Fibroblast of the aortic adventitia (primary cell): ENCODE data around the gene ARSK. TPM values are rescaled to one million over a fixed set of nuclear protein-coding genes. Genes with fewer than 3 reads are reported as not detected.

ENCODE experiments used
- DNase-seq: peaks from one replicate; pipeline ENCODE4 v3.0.0-alpha.2; 2010; ENCODE audit warnings: low read depth
- H3K4me3 ChIP-seq: 2 replicates; pipeline ENCODE4 v1.5.1; 2011; ENCODE audit warnings: low read depth, mild to moderate bottlenecking, control low read depth, low read length, moderate library complexity
- total RNA-seq: library from RNA; depleted of rRNA; stranded (reverse); fragments of >200 nt; gene quantifications from 2 replicates; pipeline ENCODE4 v1.2.3, GENCODE V29; 2012; ENCODE audit warnings: low replicate concordance
- TF ChIP-seq, protein P1 (sequence below): IDR thresholded peaks from 2 replicates; pipeline ENCODE4 v1.5.1; 2011; ENCODE audit warnings: mild to moderate bottlenecking, low read length, control low read depth, inconsistent platforms; ENCODE audit not compliant: insufficient read depth

Gene ARSK
- total RNA-seq, 1 donor = 19.0 TPM

DNA sequence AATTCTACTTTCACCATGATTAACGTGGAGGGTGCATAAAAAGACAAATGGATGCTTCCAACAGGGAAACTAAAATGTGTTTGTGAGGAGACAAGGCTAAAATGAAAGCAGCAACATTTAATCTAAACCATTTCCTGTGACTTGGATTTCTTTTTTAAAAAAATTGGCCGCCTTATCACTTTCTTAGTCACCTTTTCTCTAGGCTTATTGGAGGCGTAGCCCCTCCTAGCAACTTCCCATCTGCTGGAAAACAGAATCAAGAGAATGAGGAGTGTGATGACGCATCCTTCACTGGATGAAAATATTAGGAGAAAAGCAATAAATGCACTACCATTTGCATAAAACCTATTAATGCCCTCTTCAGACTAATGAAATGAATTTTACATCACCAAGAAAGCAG, 64.2 kb downstream of the ARSK start:
- no peak overlapping the region for H3K4me3 ChIP-seq
- TF ChIP-seq, protein P1, sequence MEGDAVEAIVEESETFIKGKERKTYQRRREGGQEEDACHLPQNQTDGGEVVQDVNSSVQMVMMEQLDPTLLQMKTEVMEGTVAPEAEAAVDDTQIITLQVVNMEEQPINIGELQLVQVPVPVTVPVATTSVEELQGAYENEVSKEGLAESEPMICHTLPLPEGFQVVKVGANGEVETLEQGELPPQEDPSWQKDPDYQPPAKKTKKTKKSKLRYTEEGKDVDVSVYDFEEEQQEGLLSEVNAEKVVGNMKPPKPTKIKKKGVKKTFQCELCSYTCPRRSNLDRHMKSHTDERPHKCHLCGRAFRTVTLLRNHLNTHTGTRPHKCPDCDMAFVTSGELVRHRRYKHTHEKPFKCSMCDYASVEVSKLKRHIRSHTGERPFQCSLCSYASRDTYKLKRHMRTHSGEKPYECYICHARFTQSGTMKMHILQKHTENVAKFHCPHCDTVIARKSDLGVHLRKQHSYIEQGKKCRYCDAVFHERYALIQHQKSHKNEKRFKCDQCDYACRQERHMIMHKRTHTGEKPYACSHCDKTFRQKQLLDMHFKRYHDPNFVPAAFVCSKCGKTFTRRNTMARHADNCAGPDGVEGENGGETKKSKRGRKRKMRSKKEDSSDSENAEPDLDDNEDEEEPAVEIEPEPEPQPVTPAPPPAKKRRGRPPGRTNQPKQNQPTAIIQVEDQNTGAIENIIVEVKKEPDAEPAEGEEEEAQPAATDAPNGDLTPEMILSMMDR = no peak
- DNase-seq = peak; percentile 72

DNA sequence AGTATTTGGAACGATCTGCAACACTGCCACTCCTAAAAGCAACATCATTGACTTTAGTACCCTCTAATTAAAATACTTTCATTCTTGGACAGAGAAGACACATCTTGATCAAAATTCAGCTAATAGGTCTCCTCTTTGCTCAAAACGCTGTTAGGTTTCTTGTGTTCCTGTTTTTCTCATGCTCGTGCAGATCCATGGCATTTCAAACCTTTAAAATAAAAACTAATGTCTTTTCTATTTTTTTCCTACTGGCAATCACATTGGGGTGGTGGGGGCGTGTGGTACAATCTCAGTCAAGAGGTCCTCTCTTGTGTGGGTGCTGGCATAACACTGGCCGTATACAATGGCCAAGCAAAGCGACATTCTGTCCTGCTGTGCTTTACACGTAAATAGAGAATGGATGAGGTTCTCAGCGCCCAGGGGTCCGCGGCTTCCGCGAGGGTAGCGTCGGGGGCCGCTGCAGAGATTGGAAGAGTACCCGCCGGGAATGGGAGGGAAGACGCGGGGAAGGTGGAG, 64.7 kb downstream of the ARSK start:
- no peak for DNase-seq
- peak overlapping the region; percentile 59 for H3K4me3 ChIP-seq
- TF ChIP-seq, protein P1 = no peak

DNA sequence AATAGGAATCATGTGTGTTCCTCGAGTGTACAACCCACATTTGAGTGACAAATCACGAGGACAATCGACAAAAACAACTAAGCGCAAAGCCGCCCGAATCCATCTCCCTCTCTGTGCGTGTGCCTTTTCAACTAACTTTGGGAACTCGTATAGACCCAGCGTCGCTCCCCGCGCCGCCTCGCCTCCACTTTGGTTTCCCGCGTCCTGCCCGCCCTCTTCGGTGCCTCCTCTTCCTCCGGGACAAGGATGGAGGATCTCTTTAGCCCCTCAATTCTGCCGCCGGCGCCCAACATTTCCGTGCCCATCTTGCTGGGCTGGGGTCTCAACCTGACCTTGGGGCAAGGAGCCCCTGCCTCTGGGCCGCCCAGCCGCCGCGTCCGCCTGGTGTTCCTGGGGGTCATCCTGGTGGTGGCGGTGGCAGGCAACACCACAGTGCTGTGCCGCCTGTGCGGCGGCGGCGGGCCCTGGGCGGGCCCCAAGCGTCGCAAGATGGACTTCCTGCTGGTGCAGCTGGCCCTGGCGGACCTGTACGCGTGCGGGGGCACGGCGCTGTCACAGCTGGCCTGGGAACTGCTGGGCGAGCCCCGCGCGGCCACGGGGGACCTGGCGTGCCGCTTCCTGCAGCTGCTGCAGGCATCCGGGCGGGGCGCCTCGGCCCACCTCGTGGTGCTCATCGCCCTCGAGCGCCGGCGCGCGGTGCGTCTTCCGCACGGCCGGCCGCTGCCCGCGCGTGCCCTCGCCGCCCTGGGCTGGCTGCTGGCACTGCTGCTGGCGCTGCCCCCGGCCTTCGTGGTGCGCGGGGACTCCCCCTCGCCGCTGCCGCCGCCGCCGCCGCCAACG, 65.3 kb downstream of the ARSK start, which contains the start of gene GPR150:
TSS of gene GPR150 (plus strand) at position 58 of the 840 bp plus-strand sequence. CDS start at position 247, 189 bp downstream.
- DNase-seq = no peak
- TF ChIP-seq, protein P1 = no peak
- peak within 1 kb of the TSS; percentile 59 for H3K4me3 ChIP-seq

DNA sequence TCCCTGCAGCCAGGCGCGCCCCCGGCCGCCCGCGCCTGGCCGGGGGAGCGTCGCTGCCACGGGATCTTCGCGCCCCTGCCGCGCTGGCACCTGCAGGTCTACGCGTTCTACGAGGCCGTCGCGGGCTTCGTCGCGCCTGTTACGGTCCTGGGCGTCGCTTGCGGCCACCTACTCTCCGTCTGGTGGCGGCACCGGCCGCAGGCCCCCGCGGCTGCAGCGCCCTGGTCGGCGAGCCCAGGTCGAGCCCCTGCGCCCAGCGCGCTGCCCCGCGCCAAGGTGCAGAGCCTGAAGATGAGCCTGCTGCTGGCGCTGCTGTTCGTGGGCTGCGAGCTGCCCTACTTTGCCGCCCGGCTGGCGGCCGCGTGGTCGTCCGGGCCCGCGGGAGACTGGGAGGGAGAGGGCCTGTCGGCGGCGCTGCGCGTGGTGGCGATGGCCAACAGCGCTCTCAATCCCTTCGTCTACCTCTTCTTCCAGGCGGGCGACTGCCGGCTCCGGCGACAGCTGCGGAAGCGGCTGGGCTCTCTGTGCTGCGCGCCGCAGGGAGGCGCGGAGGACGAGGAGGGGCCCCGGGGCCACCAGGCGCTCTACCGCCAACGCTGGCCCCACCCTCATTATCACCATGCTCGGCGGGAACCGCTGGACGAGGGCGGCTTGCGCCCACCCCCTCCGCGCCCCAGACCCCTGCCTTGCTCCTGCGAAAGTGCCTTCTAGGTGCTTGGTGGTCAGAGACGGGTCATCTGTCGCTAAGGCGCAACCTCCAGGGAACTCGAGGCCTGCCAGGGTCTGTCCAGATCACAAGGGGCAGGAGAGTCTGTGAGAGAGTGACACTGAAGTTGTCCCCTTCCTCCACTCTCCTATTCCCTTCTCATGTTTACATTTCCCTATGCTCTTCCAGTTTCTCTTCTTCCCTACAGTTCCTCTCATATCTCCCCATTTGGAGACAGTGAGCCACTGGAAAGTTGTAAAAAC, 66.3 kb downstream of the ARSK start:
- TF ChIP-seq, protein P1 = no peak
- H3K4me3 ChIP-seq = peak overlapping the region; percentile 59
- no peak for DNase-seq

DNA sequence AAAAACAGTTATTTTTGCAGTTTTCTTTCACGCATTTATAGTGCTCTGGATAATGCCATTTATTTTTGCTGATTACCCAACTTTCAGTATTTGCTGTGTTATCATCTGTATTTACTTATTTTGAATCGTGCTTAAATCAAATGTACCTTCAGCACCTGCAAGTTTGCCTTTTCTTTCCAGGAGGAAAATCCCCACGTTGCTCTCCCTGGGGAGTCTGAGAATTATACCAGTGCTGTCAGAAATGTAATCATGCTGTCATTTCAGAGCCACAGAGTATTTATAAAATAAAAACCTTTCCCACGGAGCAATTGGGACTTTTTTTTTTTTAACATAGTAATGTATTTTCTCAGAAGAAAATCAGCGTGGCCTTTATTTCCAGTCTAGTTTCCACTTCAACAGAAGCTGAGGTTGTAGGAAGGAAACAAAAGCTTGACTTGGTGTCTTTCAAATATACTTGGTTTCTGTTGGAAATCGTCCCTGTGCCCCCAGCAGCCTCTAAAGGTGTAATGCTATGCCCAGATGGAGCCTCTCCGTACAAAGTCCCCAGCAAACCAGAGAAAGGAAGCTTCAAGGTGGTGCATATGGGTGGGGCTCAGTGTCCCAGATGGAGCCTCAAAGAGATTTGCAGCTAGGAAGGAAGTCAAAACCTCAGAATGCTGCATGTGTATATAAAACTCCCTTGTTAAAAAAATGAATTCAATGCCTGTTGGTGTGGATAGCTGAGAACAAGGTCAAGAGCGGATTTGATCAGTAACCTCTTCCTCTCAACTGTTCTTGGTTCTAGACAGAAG, 67.1 kb downstream of the ARSK start:
- H3K4me3 ChIP-seq = no peak overlapping the region
- no peak for DNase-seq
- TF ChIP-seq, protein P1 = no peak

DNA sequence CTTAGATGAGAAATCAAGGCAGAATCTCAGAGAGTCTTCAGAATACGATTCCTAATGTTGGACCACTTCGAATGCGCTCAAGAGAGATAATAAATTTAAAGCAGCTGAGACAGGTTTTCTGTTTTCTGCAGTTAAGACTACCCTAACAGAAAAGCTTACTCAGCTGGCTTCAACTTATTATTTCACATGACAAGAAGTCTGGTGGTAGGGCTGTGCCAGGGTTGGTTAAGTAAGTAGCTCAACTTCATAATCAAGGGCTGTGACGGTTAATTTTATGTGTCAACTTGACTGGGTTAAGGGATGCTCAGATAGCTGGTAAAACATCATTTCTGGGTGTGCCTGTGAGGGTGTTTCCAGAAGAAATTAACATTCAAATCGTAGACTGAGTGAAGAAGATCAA, 68.8 kb downstream of the ARSK start:
- TF ChIP-seq, protein P1 = no peak
- H3K4me3 ChIP-seq = no peak overlapping the region
- DNase-seq = no peak
